Measurements from ENCODE around the gene LTB4R2.
A peak's percentile ranks its signal among the peaks of the same experiment; 100 is the strongest.

LTB4R2 gene

GRCh38 chr14:24335461-24336171 lies 25.7 kb downstream of the LTB4R2 start:
- no peak overlapping the region for H2BK5ac ChIP-seq (ENCODE audit: low read length)
- no peaks in the 10 kb centered on the region for H3K79me1 ChIP-seq (ENCODE audit: low read depth, low read length)
- H3K4me1 ChIP-seq (ENCODE audit: control insufficient read depth in 2 of 2, insufficient read depth in 1 of 2, low read depth in 1 of 2, low read length in 2 of 2), result peaks cover 5 to 21% of the 10 kb centered on the region in 2 donors
- DNase-seq (ENCODE audit: low spot score), result no peak
- H3K27me3 ChIP-seq (ENCODE audit: control insufficient read depth in 3 of 3, insufficient read depth in 3 of 3, low read depth in 1 of 3, low read length in 3 of 3), result peaks cover 35 to 100% (median 99%) of the 10 kb centered on the region in 3 experiments
- WGBS, 2 donors (ENCODE audit: extremely low coverage in 2 of 2, insufficient read length in 2 of 2, insufficient replicate concordance in 1 of 2), result no CpG with 5 or more reads among the region's 12 CpGs
- H4K91ac ChIP-seq (ENCODE audit: low read depth, low read length, poor library complexity), result no peak overlapping the region
- H3K27ac ChIP-seq (replicated peaks; ENCODE audit: low read length), result no peak overlapping the region
- peak overlapping the region; percentile 52 for H3K18ac ChIP-seq (ENCODE audit: low read length)
- no peak overlapping the region for H3K4me3 ChIP-seq (ENCODE audit: low read length in 2 of 2)
- H3K4me2 ChIP-seq (ENCODE audit: insufficient read depth, low read length, poor library complexity, severe bottlenecking), result no peak overlapping the region
- no peaks in the 10 kb centered on the region for H3K9me3 ChIP-seq (replicated peaks in 1 of 2; ENCODE audit: control insufficient read depth in 2 of 2, insufficient read depth in 1 of 2, low read depth in 1 of 2, low read length in 2 of 2)
- H2AK5ac ChIP-seq (ENCODE audit: low read depth, low read length), result no peak overlapping the region
- no peak overlapping the region for H2AFZ ChIP-seq (ENCODE audit: low read length)
- H3K9ac ChIP-seq (ENCODE audit: low read depth, low read length, poor library complexity), result no peak overlapping the region
- H3K4ac ChIP-seq (ENCODE audit: low read length), result no peak overlapping the region
- H3K36me3 ChIP-seq (replicated peaks in 1 of 2; ENCODE audit: control insufficient read depth in 2 of 2, insufficient read depth in 2 of 2, low read length in 2 of 2), result no peaks in the 10 kb centered on the region
- H2BK15ac ChIP-seq (ENCODE audit: low read length), result no peak overlapping the region
- no peak overlapping the region for H2BK12ac ChIP-seq (ENCODE audit: low read length)
- no peak overlapping the region for H3K14ac ChIP-seq (ENCODE audit: low read length)
- H2BK120ac ChIP-seq (ENCODE audit: low read depth, low read length), result no peak overlapping the region
- no peak overlapping the region for H4K8ac ChIP-seq (ENCODE audit: low read depth, low read length)
- no peak overlapping the region for H3K23ac ChIP-seq (ENCODE audit: low read depth, low read length, poor library complexity)

GRCh38 chr14:24337144-24337823 lies 27.3 kb downstream of the LTB4R2 start:
- Histone ChIP-seq H3K18ac (ENCODE audit: low read length) (no peak overlapping the region), H4K8ac (ENCODE audit: low read depth, low read length) (no peak overlapping the region), H3K79me1 (ENCODE audit: low read depth, low read length) (no peaks in the 10 kb centered on the region), H3K9ac (ENCODE audit: low read depth, low read length, poor library complexity) (no peak overlapping the region), H3K4ac (ENCODE audit: low read length) (no peak overlapping the region), H3K27ac (replicated peaks; ENCODE audit: low read length) (no peak overlapping the region), H3K4me1 (ENCODE audit: control insufficient read depth in 2 of 2, insufficient read depth in 1 of 2, low read depth in 1 of 2, low read length in 2 of 2) (peaks cover 5 to 20% of the 10 kb centered on the region in 2 donors), H2BK120ac (ENCODE audit: low read depth, low read length) (no peak overlapping the region), H3K27me3 (ENCODE audit: control insufficient read depth in 3 of 3, insufficient read depth in 3 of 3, low read depth in 1 of 3, low read length in 3 of 3) (peaks cover 38 to 97% (median 94%) of the 10 kb centered on the region in 3 experiments), H3K23ac (ENCODE audit: low read depth, low read length, poor library complexity) (no peak overlapping the region), H2AFZ (ENCODE audit: low read length) (no peak overlapping the region), H3K4me2 (ENCODE audit: insufficient read depth, low read length, poor library complexity, severe bottlenecking) (no peak overlapping the region), H2BK15ac (ENCODE audit: low read length) (no peak overlapping the region), H3K36me3 (replicated peaks in 1 of 2; ENCODE audit: control insufficient read depth in 2 of 2, insufficient read depth in 2 of 2, low read length in 2 of 2) (no peaks in the 10 kb centered on the region), H2AK5ac (ENCODE audit: low read depth, low read length) (no peak overlapping the region), H3K9me3 (replicated peaks in 1 of 2; ENCODE audit: control insufficient read depth in 2 of 2, insufficient read depth in 1 of 2, low read depth in 1 of 2, low read length in 2 of 2) (no peaks in the 10 kb centered on the region), H2BK12ac (ENCODE audit: low read length) (no peak overlapping the region), H3K4me3 (ENCODE audit: low read length in 2 of 2) (no peak overlapping the region), H2BK5ac (ENCODE audit: low read length) (no peak overlapping the region), H4K91ac (ENCODE audit: low read depth, low read length, poor library complexity) (no peak overlapping the region), H3K14ac (ENCODE audit: low read length) (no peak overlapping the region)
- no peak for DNase-seq (ENCODE audit: low spot score)
- no CpG with 5 or more reads among the region's 7 CpGs for WGBS, 2 donors (ENCODE audit: extremely low coverage in 2 of 2, insufficient read length in 2 of 2, insufficient replicate concordance in 1 of 2)

- Histone ChIP-seq H2AFZ (ENCODE audit: low read length) (no peak overlapping the region), H2BK120ac (ENCODE audit: low read depth, low read length) (no peak overlapping the region), H3K9me3 (replicated peaks in 1 of 2; ENCODE audit: control insufficient read depth in 2 of 2, insufficient read depth in 1 of 2, low read depth in 1 of 2, low read length in 2 of 2) (no peaks in the 10 kb centered on the region), H3K36me3 (replicated peaks in 1 of 2; ENCODE audit: control insufficient read depth in 2 of 2, insufficient read depth in 2 of 2, low read length in 2 of 2) (no peaks in the 10 kb centered on the region), H4K91ac (ENCODE audit: low read depth, low read length, poor library complexity) (no peak overlapping the region), H3K27ac (replicated peaks; ENCODE audit: low read length) (no peak overlapping the region), H2BK5ac (ENCODE audit: low read length) (no peak overlapping the region), H3K23ac (ENCODE audit: low read depth, low read length, poor library complexity) (no peak overlapping the region), H3K9ac (ENCODE audit: low read depth, low read length, poor library complexity) (no peak overlapping the region), H3K18ac (ENCODE audit: low read length) (no peak overlapping the region), H3K4ac (ENCODE audit: low read length) (no peak overlapping the region), H4K8ac (ENCODE audit: low read depth, low read length) (no peak overlapping the region), H2AK5ac (ENCODE audit: low read depth, low read length) (no peak overlapping the region), H3K14ac (ENCODE audit: low read length) (no peak overlapping the region), H2BK12ac (ENCODE audit: low read length) (no peak overlapping the region), H3K4me1 (ENCODE audit: control insufficient read depth in 2 of 2, insufficient read depth in 1 of 2, low read depth in 1 of 2, low read length in 2 of 2) (peaks cover 4 to 16% of the 10 kb centered on the region in 2 donors), H3K4me2 (ENCODE audit: insufficient read depth, low read length, poor library complexity, severe bottlenecking) (no peak overlapping the region), H3K79me1 (ENCODE audit: low read depth, low read length) (no peaks in the 10 kb centered on the region), H2BK15ac (ENCODE audit: low read length) (no peak overlapping the region), H3K4me3 (ENCODE audit: low read length in 2 of 2) (no peak overlapping the region), H3K27me3 (ENCODE audit: control insufficient read depth in 3 of 3, insufficient read depth in 3 of 3, low read depth in 1 of 3, low read length in 3 of 3) (peaks cover 38 to 95% (median 89%) of the 10 kb centered on the region in 3 experiments)
- no peak for DNase-seq (ENCODE audit: low spot score)
- no CpG with 5 or more reads among the region's 8 CpGs for WGBS, 2 donors (ENCODE audit: extremely low coverage in 2 of 2, insufficient read length in 2 of 2, insufficient replicate concordance in 1 of 2)
Measured at GRCh38 chr14:24337824-24338175, 27.9 kb downstream of the LTB4R2 start.

GRCh38 chr14:24338843-24339242 lies 28.9 kb downstream of the LTB4R2 start:
- no peaks in the 10 kb centered on the region for H3K9me3 ChIP-seq (replicated peaks in 1 of 2; ENCODE audit: control insufficient read depth in 2 of 2, insufficient read depth in 1 of 2, low read depth in 1 of 2, low read length in 2 of 2)
- peak overlapping the region in 1 of 2 donors; percentile 69 for H3K4me3 ChIP-seq (ENCODE audit: low read length in 2 of 2)
- H3K9ac ChIP-seq (ENCODE audit: low read depth, low read length, poor library complexity), result no peak overlapping the region
- no peak overlapping the region for H3K4ac ChIP-seq (ENCODE audit: low read length)
- H2AFZ ChIP-seq (ENCODE audit: low read length), result no peak overlapping the region
- no peaks in the 10 kb centered on the region for H3K79me1 ChIP-seq (ENCODE audit: low read depth, low read length)
- peaks cover 34 to 94% (median 78%) of the 10 kb centered on the region in 3 experiments for H3K27me3 ChIP-seq (ENCODE audit: control insufficient read depth in 3 of 3, insufficient read depth in 3 of 3, low read depth in 1 of 3, low read length in 3 of 3)
- H3K14ac ChIP-seq (ENCODE audit: low read length), result no peak overlapping the region
- no peaks in the 10 kb centered on the region for H3K36me3 ChIP-seq (replicated peaks in 1 of 2; ENCODE audit: control insufficient read depth in 2 of 2, insufficient read depth in 2 of 2, low read length in 2 of 2)
- DNase-seq (ENCODE audit: low spot score), result no peak
- H2BK15ac ChIP-seq (ENCODE audit: low read length), result no peak overlapping the region
- no CpG with 5 or more reads among the region's 14 CpGs for WGBS, 2 donors (ENCODE audit: extremely low coverage in 2 of 2, insufficient read length in 2 of 2, insufficient replicate concordance in 1 of 2)
- H2BK12ac ChIP-seq (ENCODE audit: low read length), result no peak overlapping the region
- no peak overlapping the region for H2AK5ac ChIP-seq (ENCODE audit: low read depth, low read length)
- H3K23ac ChIP-seq (ENCODE audit: low read depth, low read length, poor library complexity), result no peak overlapping the region
- H3K18ac ChIP-seq (ENCODE audit: low read length), result no peak overlapping the region
- no peak overlapping the region for H3K4me2 ChIP-seq (ENCODE audit: insufficient read depth, low read length, poor library complexity, severe bottlenecking)
- H4K8ac ChIP-seq (ENCODE audit: low read depth, low read length), result no peak overlapping the region
- H3K4me1 ChIP-seq (ENCODE audit: control insufficient read depth in 2 of 2, insufficient read depth in 1 of 2, low read depth in 1 of 2, low read length in 2 of 2), result peaks cover 4 to 12% of the 10 kb centered on the region in 2 donors
- H2BK120ac ChIP-seq (ENCODE audit: low read depth, low read length), result no peak overlapping the region
- no peak overlapping the region for H4K91ac ChIP-seq (ENCODE audit: low read depth, low read length, poor library complexity)
- H2BK5ac ChIP-seq (ENCODE audit: low read length), result no peak overlapping the region
- H3K27ac ChIP-seq (replicated peaks; ENCODE audit: low read length), result no peak overlapping the region
